COR-L47 (cell line): ENCODE measurements around the gene PTGS1.
"Not testable (repeated sequence)": the region's sequence is repeated elsewhere in the genome, so short reads cannot be mapped to it uniquely, and the experiment has no call there.

Experiments
- DNase-seq: peaks from one replicate; lab custom pipeline; 2025; lab: John Stamatoyannopoulos, UW

The PTGS1 gene

GRCh38 chr9:122347348-122348287 is 23.2 kb upstream of the PTGS1 start:
- no peak for DNase-seq

DNA sequence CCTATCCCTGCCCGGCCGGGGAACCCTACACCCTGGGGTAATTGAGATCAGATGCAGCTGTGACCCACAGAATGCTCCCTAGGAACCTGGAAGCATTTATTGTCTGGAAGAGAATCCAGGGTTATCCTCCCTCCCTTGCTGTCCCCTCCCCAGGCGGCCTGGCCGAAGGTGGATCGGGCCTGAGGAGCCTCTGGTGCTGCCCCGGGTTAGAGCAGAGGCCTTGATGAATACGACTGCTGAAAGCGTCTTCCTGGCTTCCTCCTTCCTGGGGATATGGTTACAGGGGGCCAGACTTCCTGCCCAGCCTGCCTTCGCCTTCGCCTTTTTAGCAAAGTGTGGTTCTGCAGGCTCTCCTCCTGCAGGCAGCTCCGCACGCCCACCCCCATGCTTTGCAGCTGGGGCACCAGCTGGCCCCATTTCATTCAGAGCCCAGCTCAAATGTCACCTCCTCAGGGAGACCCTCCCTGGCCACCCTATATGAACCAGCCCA is 22.5 kb upstream of the PTGS1 start:
- DNase-seq: no peak

- DNase-seq: no peak
Observed at GRCh38 chr9:122348791-122349190, 22.0 kb upstream of the PTGS1 start.

- no peak for DNase-seq
Observed at GRCh38 chr9:122349201-122349600, 21.6 kb upstream of the PTGS1 start.

GRCh38 chr9:122350577-122351355 is 20.1 kb upstream of the PTGS1 start:
- DNase-seq: peak; percentile 61

DNA sequence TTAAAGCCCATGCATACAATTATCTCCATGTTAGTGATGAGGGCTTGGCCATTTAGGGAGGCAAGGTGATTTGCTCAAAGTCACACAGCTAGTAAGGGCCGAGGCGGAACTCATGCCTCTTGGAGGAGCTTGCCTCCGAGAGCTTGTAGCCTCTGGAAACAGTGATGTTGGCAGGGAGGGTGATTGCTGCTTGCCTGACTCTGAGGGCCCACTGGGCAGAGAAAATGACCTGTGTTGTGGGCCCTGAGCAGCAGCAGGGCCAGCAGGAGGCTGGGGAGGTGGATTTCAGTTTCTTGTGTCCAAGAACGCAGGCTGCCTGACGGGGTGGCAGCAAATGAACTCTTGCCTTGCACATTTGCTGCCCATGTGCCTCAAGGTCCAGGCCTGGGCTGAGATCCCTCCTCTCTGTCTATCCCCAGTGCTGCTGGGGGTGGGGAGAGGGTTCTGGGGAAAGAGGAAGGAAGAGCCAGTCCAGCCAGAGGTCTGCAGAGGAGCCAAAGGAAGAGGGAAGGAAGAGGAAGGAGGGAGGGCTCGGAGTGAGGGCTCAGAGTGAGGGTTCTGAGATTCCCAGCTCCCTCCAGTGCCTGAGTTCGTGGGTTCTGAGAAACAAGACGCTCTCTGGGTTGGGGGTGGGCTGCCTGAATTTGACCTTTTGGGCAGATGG is 16.2 kb upstream of the PTGS1 start:
- DNase-seq: no peak

DNA sequence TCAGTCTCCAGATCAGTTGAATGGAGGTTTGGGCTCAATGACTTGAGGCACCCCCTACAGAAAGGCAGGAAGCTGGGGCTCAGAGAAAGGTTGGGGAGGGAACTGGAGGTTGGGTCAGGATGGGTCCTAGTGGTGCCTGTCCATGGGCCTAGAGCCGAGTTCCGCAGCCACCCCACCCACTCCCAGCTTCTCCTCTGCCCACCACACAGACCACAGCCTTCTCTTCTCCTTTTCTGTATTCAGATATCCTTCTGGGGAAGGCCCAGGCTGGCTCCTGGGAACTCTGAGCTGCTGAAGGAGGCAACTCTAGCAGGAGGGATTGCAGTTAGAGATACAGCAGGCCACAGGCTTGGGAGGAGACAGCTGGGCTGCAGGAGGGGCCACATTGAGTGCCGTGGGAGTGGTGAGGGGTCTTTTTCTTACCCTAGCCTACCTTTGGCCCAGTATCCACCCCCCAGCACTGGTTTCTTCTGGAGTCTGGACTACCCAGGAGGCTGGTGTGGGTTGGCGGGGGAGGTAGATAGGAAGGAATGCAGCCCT is 15.4 kb upstream of the PTGS1 start:
- DNase-seq: no peak

DNA sequence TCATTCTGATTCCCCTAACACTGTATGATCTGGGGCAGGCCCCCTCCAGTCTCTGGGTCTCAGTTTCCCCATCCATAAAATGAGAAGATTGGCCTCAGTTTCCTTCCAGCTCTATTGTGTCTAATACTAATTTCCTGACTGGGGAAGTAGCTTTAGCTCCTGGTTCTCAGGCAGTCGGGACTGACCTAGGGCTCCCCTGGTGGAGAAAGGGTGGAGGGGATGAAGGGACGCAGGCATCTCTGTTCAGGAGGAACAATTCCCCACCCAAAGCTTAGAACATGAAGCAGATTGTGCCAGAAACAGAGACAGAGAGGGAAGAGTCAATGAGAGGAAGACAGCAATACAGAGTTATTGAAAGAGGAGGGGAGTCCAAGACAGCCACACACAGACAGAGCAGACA is 14.2 kb upstream of the PTGS1 start:
- no peak for DNase-seq

- no peak for DNase-seq
Observed at GRCh38 chr9:122360891-122361290, 9.9 kb upstream of the PTGS1 start.

- not testable (repeated sequence) for DNase-seq
Observed at GRCh38 chr9:122363131-122363530, 7.7 kb upstream of the PTGS1 start.

DNA sequence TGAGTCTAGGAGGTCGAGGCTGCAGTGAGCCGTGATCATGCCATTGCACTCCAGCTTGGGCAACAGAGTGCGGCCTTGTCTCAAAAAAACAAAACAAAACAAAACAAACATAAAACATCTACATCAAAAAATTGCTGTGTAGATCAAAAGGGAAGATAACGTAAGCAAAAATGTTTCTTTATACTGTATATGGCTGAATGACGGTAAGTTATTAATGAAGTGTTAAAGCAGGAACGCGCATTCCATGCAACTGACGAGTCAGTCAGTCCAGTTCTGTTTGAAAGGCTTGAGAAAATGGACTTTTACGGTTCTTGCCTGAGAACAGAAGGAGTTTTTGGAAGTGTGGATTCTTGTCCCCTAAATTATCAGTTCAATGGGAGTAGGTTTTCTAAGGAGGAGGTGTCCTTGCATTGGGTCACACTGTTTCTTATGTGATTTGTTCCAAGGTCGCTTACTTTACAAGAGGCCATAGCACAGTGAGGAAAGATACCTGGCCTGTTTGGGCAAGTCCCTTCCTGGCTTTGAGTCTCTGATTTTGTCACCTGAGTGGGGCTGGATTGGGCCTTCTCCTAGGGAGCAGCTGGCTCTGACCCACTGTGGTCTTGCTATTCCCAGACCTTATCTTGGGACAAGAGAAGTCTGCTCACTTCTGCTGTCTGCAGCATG is 6.6 kb upstream of the PTGS1 start:
- DNase-seq: no peak

DNA sequence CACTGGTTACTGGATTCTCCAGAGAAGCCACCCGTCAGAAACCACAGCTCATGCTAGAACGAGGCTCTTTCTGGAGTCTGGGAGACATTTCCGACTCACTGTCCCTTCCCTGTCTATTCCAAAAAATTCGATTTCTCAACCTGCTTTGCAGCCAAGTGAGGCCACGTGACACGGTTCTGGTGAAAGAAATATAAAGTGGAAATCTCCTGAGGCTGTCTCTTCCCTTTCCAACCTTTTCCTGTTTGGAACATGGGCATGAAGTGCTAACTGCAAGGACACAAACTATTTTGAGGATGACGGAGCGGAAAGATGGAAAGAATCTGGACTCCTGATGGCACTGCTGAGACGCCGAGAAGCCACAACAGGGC is 6.1 kb upstream of the PTGS1 start:
- DNase-seq: no peak

GRCh38 chr9:122366074-122366660 is 4.7 kb upstream of the PTGS1 start:
- DNase-seq: no peak

GRCh38 chr9:122367065-122367464 is 3.8 kb upstream of the PTGS1 start:
- DNase-seq: no peak

- no peak for DNase-seq
Observed at GRCh38 chr9:122367774-122368460, 2.9 kb upstream of the PTGS1 start.

DNA sequence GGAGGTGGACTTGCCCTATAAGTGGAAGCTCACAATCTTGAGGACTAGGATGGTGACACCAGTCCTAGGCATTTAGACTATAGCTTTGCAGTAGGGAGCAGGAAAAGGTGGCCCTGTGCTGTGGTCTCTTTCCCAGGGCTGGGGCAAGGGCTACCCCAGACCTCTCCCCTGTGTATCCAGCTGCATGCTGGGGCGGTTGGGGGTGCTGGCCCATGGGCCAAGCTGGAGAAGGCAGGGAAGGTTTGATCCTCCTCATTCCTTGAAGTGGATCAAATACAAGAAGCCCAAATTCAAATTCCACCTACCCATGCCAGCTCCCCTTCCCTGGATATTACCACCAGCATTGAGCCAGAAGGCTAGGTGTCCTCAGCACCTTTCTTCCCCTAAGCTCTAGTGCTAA is 2.2 kb upstream of the PTGS1 start:
- DNase-seq: no peak

- DNase-seq: no peak
Observed at GRCh38 chr9:122370303-122370702, 521 bp upstream of the PTGS1 start.

DNA sequence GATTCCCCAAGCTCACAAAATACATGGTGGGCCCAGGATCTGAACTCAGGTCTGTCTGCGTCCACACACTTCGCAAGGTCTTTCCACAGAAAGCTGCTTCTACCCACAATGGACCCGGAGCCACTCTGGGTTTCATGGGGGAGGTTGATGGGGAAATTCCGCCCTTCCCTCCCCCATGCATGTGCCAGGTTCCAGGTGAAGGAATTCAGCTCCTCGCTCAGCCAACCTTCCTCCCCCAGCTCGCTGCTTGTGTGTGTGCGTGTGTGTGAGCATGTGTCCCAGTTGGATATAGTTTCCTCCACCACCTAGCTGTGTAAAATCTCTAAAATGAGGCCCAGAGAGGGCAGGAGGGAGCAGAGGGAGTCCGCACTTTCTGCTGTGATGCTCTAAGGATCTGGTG is 1.0 kb downstream of the PTGS1 start:
- DNase-seq: no peak

DNA sequence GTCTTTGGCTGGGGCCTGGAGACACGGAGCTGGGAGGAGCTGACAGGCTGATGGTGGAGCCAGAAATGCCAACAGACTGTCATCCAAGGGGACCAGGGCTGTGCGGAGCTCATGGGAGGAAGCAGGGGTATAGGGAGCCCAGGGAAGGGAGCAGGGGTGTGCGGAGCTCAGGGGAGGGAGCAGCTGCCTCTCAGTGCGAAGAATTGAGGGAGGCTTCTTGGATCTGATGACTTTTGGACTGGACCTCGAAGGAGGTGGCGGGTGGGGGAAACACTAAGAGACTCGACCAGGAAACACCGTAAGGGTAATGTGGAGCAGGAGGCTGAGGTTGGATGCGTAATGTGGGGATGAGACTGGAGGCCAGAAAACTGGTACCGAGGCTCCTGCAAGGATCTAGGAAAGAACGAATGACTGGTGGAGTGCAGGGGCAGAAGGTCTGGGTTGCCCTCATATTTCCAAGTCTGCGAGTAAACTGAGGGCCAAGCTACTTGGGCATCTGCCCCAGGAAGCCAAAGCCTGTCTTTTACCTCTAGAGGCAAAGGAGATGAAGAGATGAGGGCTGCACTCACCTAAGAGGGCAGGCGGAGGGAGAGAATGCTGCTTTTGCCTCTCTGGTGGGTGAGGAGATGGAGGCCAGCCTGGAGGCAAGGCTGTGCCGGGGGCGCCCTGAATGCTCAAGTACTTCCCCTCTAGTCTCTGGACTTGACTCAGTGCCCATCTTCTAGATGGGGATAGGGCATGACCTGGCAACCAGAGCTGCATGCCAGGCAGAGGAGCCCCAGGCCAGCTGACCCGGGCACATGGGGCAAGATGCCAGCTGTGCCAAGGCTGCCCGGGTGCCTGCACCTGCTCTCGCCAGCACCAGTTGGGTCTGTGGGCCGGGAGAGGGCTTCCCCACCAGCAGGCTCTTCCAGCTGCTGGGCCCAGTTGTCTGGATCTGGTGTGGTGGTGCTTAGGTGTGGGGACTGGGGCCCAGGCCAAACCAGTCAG is 2.3 kb downstream of the PTGS1 start:
- DNase-seq: no peak
